Brain microvascular endothelial cell (primary cell): ENCODE measurements around the gene FAS.
A peak's percentile ranks its signal among the peaks of the same experiment; 100 is the strongest.
"Not testable (repeated sequence)": the region's sequence is repeated elsewhere in the genome, so short reads cannot be mapped to it uniquely, and the experiment has no call there.

Source experiments
- DNase-seq: peaks from one replicate; pipeline ENCODE4 v3.0.0-alpha.2; 2020
- H3K27ac ChIP-seq: fragments of 250-450 bp; sonication (Bioruptor Pico); 2 replicates; pipeline ENCODE4 v1.5.1; 2020; ENCODE audit warnings: mild to moderate bottlenecking, moderate library complexity
- H3K27me3 ChIP-seq: fragments of 250-450 bp; sonication (Bioruptor Pico); replicated peaks from 2 replicates; pipeline ENCODE4 v1.5.1; 2020; ENCODE audit warnings: mild to moderate bottlenecking
- H3K36me3 ChIP-seq: fragments of 250-450 bp; sonication (Bioruptor Pico); replicated peaks from 2 replicates; pipeline ENCODE4 v1.5.1; 2020; ENCODE audit warnings: mild to moderate bottlenecking
- H3K4me3 ChIP-seq: 2 replicates; pipeline ENCODE4 v1.5.1; 2011; ENCODE audit warnings: low read depth, mild to moderate bottlenecking, control low read depth, low read length, moderate library complexity
- CTCF ChIP-seq: IDR thresholded peaks from 2 replicates; pipeline ENCODE4 v1.5.1; 2011; ENCODE audit warnings: low read depth, mild to moderate bottlenecking, moderate library complexity, low read length, control low read depth, inconsistent platforms; ENCODE audit errors: missing control alignments
- in situ Hi-C: cut with HindIII; loops from 2 replicates; pipeline ENCODE4 v1.10.0; 2017; ENCODE audit warnings: low sequenced_read_pairs, low pct_ligation_motif_present

FAS gene

GRCh38 chr10:89019569-89020327, 29.1 kb downstream of the FAS start:
- H3K36me3 ChIP-seq = no peaks in the 10 kb centered on the region
- in situ Hi-C loops = loop anchor here (25.0 kb wide), 1 partner anchor 193 kb away; the partner anchor contains the start of gene CH25H
- no peaks in the 10 kb centered on the region for H3K27me3 ChIP-seq
- no peak for DNase-seq
- no peak overlapping the region for H3K4me3 ChIP-seq
- TF ChIP-seq CTCF = no peak
- no peak overlapping the region for H3K27ac ChIP-seq

DNA sequence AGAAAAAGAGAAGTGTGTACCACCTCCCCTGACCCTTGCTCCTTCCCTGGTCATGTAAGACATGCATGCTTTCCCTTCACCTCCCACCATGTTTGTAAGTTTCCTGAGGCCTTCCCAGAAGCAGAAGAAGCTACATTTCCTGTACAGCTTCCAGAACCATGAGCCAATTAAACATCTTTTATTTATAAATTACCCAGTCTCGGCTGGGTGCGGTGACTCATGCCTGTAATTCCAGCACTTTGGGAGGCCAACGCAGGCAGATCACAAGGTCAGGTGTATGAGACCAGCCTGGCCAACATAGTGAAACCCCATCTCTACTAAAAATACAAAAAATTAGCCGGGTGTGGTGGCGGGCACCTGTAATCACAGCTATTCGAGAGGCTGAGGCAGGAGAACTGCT, 30.9 kb downstream of the FAS start:
- DNase-seq = peak; percentile 9
- not testable (repeated sequence) for H3K27me3 ChIP-seq, H3K36me3 ChIP-seq, H3K27ac ChIP-seq, H3K4me3 ChIP-seq
- in situ Hi-C loops = loop anchor here (25.0 kb wide), 1 partner anchor 191 kb away; the partner anchor contains the start of gene CH25H

GRCh38 chr10:89022734-89023133, 32.1 kb downstream of the FAS start:
- no peak overlapping the region for H3K27ac ChIP-seq
- H3K36me3 ChIP-seq = no peaks in the 10 kb centered on the region
- in situ Hi-C loops = loop anchor here (25.0 kb wide), 1 partner anchor 190 kb away; the partner anchor contains the start of gene CH25H
- H3K4me3 ChIP-seq = no peak overlapping the region
- no peak for TF ChIP-seq CTCF
- no peak for DNase-seq
- H3K27me3 ChIP-seq = no peaks in the 10 kb centered on the region

- H3K27me3 ChIP-seq = no peaks in the 10 kb centered on the region
- H3K27ac ChIP-seq = no peak overlapping the region
- H3K36me3 ChIP-seq = no peaks in the 10 kb centered on the region
- DNase-seq = no peak
- no peak for TF ChIP-seq CTCF
- H3K4me3 ChIP-seq = no peak overlapping the region
- in situ Hi-C loops = no loop called here
Measured at GRCh38 chr10:89025453-89025852, 34.9 kb downstream of the FAS start.

GRCh38 chr10:89029181-89029580, 38.6 kb downstream of the FAS start:
- no peak overlapping the region for H3K4me3 ChIP-seq
- no peak for DNase-seq
- TF ChIP-seq CTCF = no peak
- no peaks in the 10 kb centered on the region for H3K36me3 ChIP-seq
- in situ Hi-C loops = no loop called here
- no peaks in the 10 kb centered on the region for H3K27me3 ChIP-seq
- no peak overlapping the region for H3K27ac ChIP-seq

DNA sequence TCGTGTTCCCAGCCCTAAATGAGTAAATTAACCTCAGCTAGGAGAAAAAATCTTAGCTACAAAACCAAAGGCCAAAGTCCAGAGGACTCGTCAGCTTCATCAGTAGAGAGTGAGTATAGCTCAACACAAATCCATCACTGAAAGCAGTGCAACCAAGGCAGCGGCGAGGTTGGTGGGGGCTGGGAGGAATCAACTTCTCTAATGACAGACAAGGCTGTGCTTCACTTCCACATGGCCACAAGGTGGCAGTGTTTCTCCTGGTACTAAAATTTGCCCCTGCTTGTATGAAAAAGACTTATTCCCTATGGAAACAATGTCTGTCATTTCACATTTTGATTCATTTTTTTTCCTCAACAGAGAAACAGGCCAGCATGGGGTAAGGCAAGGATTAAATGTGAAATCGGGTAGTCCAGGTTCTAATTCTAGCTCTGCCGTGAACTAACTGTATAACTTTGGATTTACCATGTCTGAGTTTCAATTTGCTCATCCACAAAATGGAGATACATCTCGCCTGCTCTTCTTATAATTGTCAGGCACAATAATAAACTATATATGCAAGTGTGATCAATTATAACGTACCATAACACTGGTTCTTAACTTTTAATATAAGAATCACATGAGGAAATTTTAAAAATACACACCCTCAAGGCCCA, 39.3 kb downstream of the FAS start:
- no peaks in the 10 kb centered on the region for H3K27me3 ChIP-seq
- in situ Hi-C loops = no loop called here

More for the DNA sequence above, 39.3 kb downstream of the FAS start:
- no peak overlapping the region for H3K4me3 ChIP-seq
- no peak overlapping the region for H3K27ac ChIP-seq
- TF ChIP-seq CTCF = peak; percentile 86
- DNase-seq = peak; percentile 71
- no peaks in the 10 kb centered on the region for H3K36me3 ChIP-seq
